Nephron progenitor cell (in vitro differentiated cells): ENCODE results near the gene ST7.
A peak's percentile ranks its signal among the peaks of the same experiment; 100 is the strongest.
"Not testable (repeated sequence)": the region's sequence is repeated elsewhere in the genome, so short reads cannot be mapped to it uniquely, and the experiment has no call there.

Experiments
- DNase-seq: peaks from one replicate; pipeline ENCODE4 v3.0.0; 2021
- H3K27ac Mint-ChIP-seq: 2 replicates; pipeline ENCODE4 v1.8.0; 2021; ENCODE audit warnings: mild to moderate bottlenecking, moderate library complexity, mixed read lengths
- H3K27me3 Mint-ChIP-seq: 2 replicates; pipeline ENCODE4 v1.8.0; 2021; ENCODE audit warnings: mild to moderate bottlenecking, low read depth, mixed read lengths; ENCODE audit not compliant: poor library complexity
- H3K36me3 Mint-ChIP-seq: 2 replicates; pipeline ENCODE4 v1.8.0; 2021; ENCODE audit warnings: low read depth, mixed read lengths
- H3K4me1 Mint-ChIP-seq: 2 replicates; pipeline ENCODE4 v1.8.0; 2021; ENCODE audit warnings: mixed read lengths
- H3K4me3 Mint-ChIP-seq: 2 replicates; pipeline ENCODE4 v1.8.0; 2021; ENCODE audit warnings: mild to moderate bottlenecking, moderate library complexity, mixed read lengths
- H3K9me3 Mint-ChIP-seq: 2 replicates; pipeline ENCODE4 v1.8.0; 2021; ENCODE audit warnings: mild to moderate bottlenecking, moderate library complexity, mixed read lengths
- TF ChIP-seq, protein P1 (sequence below): fragments of 200-600 bp; sonication (generic); IDR thresholded peaks from 2 replicates; pipeline ENCODE4 v1.5.0; 2021; ENCODE audit warnings: antibody characterized with exemption

Gene ST7

DNA sequence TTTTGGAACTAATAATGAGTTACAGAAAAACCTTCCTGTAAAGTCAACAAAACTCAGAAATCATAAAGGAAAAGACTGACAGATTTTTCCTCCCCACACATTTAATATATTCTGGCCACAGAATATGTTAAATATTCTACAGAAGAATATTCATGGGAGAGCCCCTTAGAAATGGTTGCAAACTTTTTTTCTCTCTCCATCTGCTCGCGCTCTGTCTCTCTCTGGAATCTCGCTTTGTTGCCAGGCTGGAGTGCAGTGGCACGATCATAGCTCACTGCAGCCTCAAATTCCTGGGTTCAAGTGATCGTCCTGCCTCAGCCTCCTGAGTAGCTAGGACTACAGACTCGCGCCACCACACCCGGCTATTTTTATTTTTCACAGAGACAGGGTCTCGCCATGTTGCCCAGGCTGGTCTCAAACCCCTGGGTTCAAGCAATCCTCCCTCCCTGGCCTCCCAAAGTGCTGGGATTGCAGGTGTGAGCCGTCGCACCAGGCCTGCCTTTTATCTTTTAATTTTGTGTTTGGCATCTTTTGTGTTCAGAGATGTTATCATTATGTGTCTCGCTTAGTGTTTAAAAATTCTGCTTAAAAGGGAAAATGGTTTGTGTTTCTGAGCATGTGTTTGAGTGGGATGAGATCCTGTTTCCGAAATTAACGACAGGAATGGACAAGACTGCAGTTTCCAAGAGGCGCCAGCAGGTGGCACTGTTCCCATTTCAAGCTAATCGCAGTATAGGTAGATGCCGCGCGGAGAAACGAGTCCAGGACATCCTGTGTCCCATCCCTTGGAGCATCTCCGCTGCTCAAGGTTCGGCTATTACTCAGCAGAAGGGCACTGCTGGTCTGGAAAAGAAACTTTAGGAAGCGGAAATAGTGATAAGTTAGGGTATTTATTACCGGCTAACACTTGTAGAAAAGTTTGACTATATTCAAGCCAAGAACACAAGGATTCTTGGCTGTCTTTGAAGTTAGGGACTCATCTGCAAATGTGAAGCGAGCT lies 23.1 kb upstream of the ST7 start:
- Mint-ChIP-seq H3K9me3 (no peaks in the 10 kb centered on the region), H3K27ac (no peak overlapping the region), H3K27me3 (peaks cover 26% of the 10 kb centered on the region), H3K36me3 (no peaks in the 10 kb centered on the region), H3K4me1 (no peaks in the 10 kb centered on the region), H3K4me3 (no peak overlapping the region)
- peak; percentile 89 for DNase-seq
- TF ChIP-seq, protein P1, sequence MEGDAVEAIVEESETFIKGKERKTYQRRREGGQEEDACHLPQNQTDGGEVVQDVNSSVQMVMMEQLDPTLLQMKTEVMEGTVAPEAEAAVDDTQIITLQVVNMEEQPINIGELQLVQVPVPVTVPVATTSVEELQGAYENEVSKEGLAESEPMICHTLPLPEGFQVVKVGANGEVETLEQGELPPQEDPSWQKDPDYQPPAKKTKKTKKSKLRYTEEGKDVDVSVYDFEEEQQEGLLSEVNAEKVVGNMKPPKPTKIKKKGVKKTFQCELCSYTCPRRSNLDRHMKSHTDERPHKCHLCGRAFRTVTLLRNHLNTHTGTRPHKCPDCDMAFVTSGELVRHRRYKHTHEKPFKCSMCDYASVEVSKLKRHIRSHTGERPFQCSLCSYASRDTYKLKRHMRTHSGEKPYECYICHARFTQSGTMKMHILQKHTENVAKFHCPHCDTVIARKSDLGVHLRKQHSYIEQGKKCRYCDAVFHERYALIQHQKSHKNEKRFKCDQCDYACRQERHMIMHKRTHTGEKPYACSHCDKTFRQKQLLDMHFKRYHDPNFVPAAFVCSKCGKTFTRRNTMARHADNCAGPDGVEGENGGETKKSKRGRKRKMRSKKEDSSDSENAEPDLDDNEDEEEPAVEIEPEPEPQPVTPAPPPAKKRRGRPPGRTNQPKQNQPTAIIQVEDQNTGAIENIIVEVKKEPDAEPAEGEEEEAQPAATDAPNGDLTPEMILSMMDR = peak; percentile 96

DNA sequence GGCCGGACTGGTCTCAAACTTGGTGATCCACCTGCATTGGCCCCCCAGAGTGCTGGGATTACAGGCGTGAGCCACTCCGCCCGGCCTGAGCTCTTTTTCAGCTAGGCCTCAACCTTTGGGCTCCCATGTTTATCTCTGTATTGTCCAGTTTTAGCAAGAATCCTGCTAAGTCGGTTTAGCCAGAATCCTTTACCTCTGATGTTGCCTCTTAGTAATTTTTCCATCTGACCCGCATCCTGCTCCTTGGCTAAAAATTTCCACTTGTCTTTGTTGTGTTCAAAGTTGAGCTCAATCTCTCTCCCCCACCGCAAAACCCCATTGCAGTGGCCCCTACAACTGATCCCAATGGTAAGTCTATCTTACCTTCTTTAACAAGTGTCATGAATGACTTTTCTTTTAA lies 20.7 kb upstream of the ST7 start:
- H3K4me1 Mint-ChIP-seq = no peaks in the 10 kb centered on the region
- TF ChIP-seq, protein P1 = no peak
- no peak overlapping the region for H3K27ac Mint-ChIP-seq
- DNase-seq = no peak
- no peak overlapping the region for H3K4me3 Mint-ChIP-seq
- H3K27me3 Mint-ChIP-seq = peaks cover 36% of the 10 kb centered on the region
- H3K36me3 Mint-ChIP-seq = no peaks in the 10 kb centered on the region
- no peaks in the 10 kb centered on the region for H3K9me3 Mint-ChIP-seq

DNA sequence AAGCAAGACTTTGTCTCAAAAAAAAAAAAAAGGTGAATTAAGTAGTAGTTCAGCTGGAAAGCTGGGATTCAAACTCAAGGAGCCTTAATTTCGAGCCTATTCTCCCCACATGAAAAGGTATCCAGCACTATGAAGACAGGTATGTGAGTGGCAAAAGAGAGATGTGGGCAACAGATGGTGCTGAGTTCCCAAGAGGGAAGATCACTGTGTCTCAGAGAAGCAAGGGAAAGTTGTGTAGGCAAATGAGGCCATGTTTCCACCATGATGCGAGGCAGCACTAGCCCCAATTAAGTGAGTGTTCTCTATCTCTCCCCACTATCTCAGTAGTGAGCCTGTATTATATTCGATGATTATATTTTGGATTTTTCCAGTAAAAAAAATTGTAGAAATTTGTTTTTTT lies 19.8 kb upstream of the ST7 start:
- no peak overlapping the region for H3K4me3 Mint-ChIP-seq

DNA sequence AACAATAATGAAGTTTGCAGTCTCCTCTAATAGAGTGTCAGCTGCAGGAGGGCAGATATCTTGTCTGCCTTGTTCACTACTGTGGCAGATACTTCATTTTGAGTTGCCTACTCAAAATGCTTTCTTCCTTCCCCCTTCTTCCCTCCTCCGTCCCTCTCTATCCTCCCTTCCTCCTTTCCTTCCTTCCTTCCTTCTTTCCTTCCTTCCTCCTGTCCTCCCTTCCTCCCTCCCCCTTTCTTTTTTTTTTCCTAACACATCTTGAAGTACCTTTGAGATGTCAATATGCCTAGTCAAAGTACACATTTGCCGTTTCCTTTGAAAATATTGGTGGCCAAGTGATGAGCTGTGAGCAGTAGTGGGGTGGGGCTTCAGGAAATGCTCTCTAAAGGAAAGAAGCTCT lies 18.7 kb upstream of the ST7 start:
- TF ChIP-seq, protein P1 = no peak
- DNase-seq = no peak
- Mint-ChIP-seq H3K9me3 (no peaks in the 10 kb centered on the region), H3K36me3 (no peaks in the 10 kb centered on the region), H3K4me1 (no peaks in the 10 kb centered on the region), H3K27ac (no peak overlapping the region), H3K4me3 (no peak overlapping the region), H3K27me3 (peaks cover 24% of the 10 kb centered on the region)

More for the DNA sequence above, 19.8 kb upstream of the ST7 start:
- Mint-ChIP-seq H3K27ac (no peak overlapping the region), H3K27me3 (peaks cover 30% of the 10 kb centered on the region), H3K4me1 (no peaks in the 10 kb centered on the region), H3K36me3 (no peaks in the 10 kb centered on the region), H3K9me3 (no peaks in the 10 kb centered on the region)
- TF ChIP-seq, protein P1 = no peak
- DNase-seq = no peak

DNA sequence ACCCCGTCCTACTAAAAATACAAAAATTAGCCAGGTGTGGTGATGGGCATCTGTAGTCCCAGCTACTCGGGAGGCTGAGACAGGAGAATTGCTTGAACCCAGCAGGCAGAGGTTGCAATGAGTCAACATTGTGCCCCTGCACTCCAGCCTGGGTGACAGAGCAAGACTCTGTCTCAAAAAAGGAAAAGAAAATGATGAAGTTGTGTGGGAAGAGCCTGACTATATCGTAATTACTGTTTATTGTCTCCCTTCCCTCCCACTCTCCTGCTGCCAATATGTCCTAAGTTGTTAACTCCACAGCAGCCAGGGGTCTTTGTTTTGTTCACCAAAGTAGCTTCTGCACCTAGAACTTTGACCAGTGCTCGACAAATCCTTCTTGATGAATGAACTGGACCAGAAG lies 16.5 kb upstream of the ST7 start:
- not testable (repeated sequence) for H3K9me3 Mint-ChIP-seq, H3K4me3 Mint-ChIP-seq, H3K4me1 Mint-ChIP-seq, H3K27ac Mint-ChIP-seq, DNase-seq, H3K36me3 Mint-ChIP-seq
- H3K27me3 Mint-ChIP-seq = peaks cover 14% of the 10 kb centered on the region

DNA sequence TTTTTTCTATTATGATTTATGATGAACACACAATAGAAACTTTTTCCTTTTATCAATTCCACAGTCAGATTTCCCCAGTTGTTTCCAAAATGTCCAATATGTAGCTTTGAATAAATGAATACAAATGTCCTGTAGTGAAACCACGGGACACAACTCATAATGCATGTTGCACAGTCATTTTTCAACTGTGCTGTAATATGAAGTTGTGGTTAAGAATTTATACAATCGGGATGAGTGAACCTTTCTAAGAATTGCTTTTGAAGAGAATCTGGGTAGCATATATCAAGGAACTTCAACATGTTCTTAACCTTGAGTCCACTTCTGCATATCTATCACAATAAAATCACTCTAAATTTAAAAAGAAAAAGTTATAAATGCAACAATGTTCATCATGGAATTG lies 14.6 kb upstream of the ST7 start:
- Mint-ChIP-seq H3K27ac (no peak overlapping the region), H3K4me1 (no peaks in the 10 kb centered on the region), H3K27me3 (peaks cover 17% of the 10 kb centered on the region), H3K36me3 (no peaks in the 10 kb centered on the region), H3K4me3 (no peak overlapping the region), H3K9me3 (no peaks in the 10 kb centered on the region)
- DNase-seq = no peak
- TF ChIP-seq, protein P1 = no peak
